Prostate gland (tissue), 2 donors: ENCODE measurements around the gene UPF2. TPM values are rescaled to one million over a fixed set of nuclear protein-coding genes. Genes with fewer than 3 reads are reported as not detected.

ENCODE experiments used
- DNase-seq: peaks from one replicate; pipeline ENCODE4 v3.0.0-alpha.2; 2019; ENCODE audit warnings: low spot score
- H3K27ac ChIP-seq, 2 donors: fragments of 200-600 bp; sonication (generic); 2 replicates each; pipeline ENCODE4 v1.5.1; 2017 to 2019
- H3K27me3 ChIP-seq: fragments of 200-600 bp; sonication (generic); replicated peaks from 2 replicates; pipeline ENCODE4 v1.5.1; 2019; ENCODE audit not compliant: insufficient read depth
- H3K36me3 ChIP-seq, 2 donors: fragments of 200-600 bp; sonication (generic); 1 replicate in 1 of 2; 2 replicates in 1 of 2; pipeline versions ENCODE4 v1.5.1 to v1.8.1; 2017 to 2019
- H3K4me1 ChIP-seq: fragments of 200-600 bp; sonication (generic); replicated peaks from 2 replicates; pipeline ENCODE4 v1.5.1; 2019
- H3K4me3 ChIP-seq, 2 donors: fragments of 200-600 bp; sonication (generic); 2 replicates each; pipeline ENCODE4 v1.5.1; 2017 to 2019
- H3K9me3 ChIP-seq: fragments of 200-600 bp; sonication (generic); 2 replicates; pipeline ENCODE4 v1.5.1; 2017
- POLR2A ChIP-seq: fragments of 450-650 bp; IDR thresholded peaks from one replicate; pipeline ENCODE4 v1.6.1; 2016; ENCODE audit warnings: antibody characterized with exemption, mild to moderate bottlenecking
- POLR2AphosphoS5 ChIP-seq: sonication (generic); formaldehyde crosslinking; IDR thresholded peaks from one replicate; pipeline ENCODE4 v1.6.1; 2017; ENCODE audit warnings: antibody characterized with exemption
- WGBS: methylation state at CpG from one replicate; pipeline ENCODE4 v1.1.5; 2018; 5-methylcytosine and 5-hydroxymethylcytosine counted together
- intact Hi-C: fragments of 100-400 bp; cut with DNase I; formaldehyde crosslinking; loops from one replicate; pipeline ENCODE4 v1.14.2; 2022
- total RNA-seq, 2 donors: library from RNA; depleted of rRNA; stranded (reverse); fragments of >200 nt; gene quantifications; one replicate each; pipeline ENCODE4 v1.1.0, GENCODE V29; 2016
- TF ChIP-seq, protein P1 (sequence below), 4 experiments: fragments of 200-600 bp in 2 of 4; fragments of 450-650 bp in 2 of 4; sonication (generic) in 2 of 4; IDR thresholded peaks; 1 replicate in 3 of 4; 2 replicates in 1 of 4; pipeline ENCODE4 v1.5.1; 2016 to 2019; ENCODE audit warnings: antibody characterized with exemption in 4 of 4, mild to moderate bottlenecking in 2 of 4, moderate library complexity in 2 of 4

Gene UPF2
- total RNA-seq, 2 donors from 2014 or later: 21.4 to 31.7 TPM

DNA sequence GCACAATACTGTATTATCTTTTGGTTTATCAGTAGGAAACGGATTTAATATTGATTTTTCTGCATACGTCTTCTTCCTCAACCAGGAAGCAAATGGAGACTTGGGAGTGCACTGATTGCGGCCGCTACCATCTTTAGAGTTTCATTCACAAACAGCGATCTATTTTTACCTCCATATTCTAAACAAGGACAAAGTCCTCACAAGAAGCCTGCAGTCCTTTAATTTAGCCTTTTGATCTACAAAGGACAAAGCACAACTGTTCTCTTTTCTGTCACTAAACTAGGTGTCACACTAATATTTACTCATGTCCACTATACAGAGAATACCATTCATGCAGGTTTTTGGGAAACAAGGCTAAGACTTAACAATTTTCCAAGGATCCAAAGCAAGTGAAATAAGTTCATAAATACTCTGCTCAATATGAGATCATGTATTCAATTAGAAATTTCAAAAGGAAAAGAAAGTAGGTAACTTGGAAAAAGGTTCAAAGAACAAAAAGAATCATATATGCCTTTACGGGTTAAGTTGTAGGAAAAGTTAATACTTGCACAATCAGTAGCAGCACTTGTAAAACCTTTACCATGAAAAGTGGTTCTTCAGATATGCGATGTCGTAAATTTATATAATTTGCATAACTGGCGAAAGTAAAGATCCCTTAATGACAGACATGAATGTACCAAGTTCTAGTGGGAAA lies 92.1 kb downstream of the UPF2 start:
- Histone ChIP-seq H3K36me3 (no peaks in the 10 kb centered on the region), H3K27ac (no peak overlapping the region), H3K4me1 (no peaks in the 10 kb centered on the region), H3K27me3 (no peaks in the 10 kb centered on the region), H3K9me3 (no peaks in the 10 kb centered on the region), H3K4me3 (no peak overlapping the region)
- intact Hi-C loops: no loop called here
- TF ChIP-seq, protein P1, sequence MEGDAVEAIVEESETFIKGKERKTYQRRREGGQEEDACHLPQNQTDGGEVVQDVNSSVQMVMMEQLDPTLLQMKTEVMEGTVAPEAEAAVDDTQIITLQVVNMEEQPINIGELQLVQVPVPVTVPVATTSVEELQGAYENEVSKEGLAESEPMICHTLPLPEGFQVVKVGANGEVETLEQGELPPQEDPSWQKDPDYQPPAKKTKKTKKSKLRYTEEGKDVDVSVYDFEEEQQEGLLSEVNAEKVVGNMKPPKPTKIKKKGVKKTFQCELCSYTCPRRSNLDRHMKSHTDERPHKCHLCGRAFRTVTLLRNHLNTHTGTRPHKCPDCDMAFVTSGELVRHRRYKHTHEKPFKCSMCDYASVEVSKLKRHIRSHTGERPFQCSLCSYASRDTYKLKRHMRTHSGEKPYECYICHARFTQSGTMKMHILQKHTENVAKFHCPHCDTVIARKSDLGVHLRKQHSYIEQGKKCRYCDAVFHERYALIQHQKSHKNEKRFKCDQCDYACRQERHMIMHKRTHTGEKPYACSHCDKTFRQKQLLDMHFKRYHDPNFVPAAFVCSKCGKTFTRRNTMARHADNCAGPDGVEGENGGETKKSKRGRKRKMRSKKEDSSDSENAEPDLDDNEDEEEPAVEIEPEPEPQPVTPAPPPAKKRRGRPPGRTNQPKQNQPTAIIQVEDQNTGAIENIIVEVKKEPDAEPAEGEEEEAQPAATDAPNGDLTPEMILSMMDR (IDR thresholded peaks at IDR 0.05): no peak
- no peak for TF ChIP-seq POLR2A
- TF ChIP-seq POLR2AphosphoS5: no peak
- WGBS: 87% methylated on average over 9 of the region's 9 CpGs
- no peak for DNase-seq

DNA sequence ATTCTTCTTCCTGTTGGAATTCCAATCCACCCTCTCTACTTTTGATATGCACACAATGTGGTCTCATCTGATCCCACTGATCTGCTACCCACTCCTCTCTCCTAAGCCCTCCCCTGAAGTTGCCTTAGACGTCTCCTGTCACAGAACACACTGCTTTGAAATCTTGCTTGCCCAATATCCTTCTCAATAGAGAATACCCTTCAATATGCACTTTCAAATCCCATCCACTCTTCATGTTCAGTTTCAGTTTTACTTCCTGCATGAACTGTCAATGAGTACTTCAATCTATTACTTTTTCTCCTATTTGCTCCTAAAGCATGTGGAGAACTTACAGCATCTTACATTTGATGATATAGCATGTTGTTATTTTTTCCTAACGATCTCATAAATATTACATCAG lies 93.5 kb downstream of the UPF2 start:
- no peak for DNase-seq
- H3K36me3 ChIP-seq: no peaks in the 10 kb centered on the region
- intact Hi-C loops: no loop called here
- H3K4me1 ChIP-seq: no peaks in the 10 kb centered on the region
- no peaks in the 10 kb centered on the region for H3K9me3 ChIP-seq
- WGBS: 89% methylated on average over 2 of the region's 2 CpGs
- no peaks in the 10 kb centered on the region for H3K27me3 ChIP-seq
- no peak overlapping the region for H3K4me3 ChIP-seq
- no peak overlapping the region for H3K27ac ChIP-seq
- TF ChIP-seq POLR2AphosphoS5 (no peak), POLR2A (no peak)
- TF ChIP-seq, protein P1 (IDR thresholded peaks at IDR 0.05): no peak

DNA sequence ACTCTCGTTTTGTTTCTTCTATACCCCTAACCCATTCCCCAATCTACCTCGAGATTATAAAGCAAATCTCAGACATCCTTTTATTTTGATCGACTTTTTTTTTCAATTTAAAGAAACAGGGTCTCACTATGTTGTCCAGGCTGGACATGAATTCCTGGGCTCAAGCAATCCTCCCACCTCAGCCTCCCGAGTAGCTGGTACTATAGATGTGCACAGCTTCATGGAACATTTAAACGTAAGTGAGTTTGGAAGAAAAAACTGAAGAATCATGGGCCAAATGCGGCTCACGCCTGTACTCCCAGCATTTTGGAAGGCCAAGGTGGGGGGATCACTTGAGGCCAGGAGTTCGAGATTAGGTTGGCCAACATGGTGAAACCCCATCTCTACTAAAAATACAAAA lies 96.0 kb downstream of the UPF2 start:
- Histone ChIP-seq H3K27ac (no peak overlapping the region), H3K4me1 (no peaks in the 10 kb centered on the region), H3K9me3 (no peaks in the 10 kb centered on the region), H3K4me3 (no peak overlapping the region), H3K36me3 (no peaks in the 10 kb centered on the region), H3K27me3 (no peaks in the 10 kb centered on the region)
- TF ChIP-seq POLR2AphosphoS5: no peak
- TF ChIP-seq, protein P1 (IDR thresholded peaks at IDR 0.05): no peak
- TF ChIP-seq POLR2A: no peak
- intact Hi-C loops: no loop called here
- WGBS: 95% methylated on average over 8 of the region's 8 CpGs
- no peak for DNase-seq

DNA sequence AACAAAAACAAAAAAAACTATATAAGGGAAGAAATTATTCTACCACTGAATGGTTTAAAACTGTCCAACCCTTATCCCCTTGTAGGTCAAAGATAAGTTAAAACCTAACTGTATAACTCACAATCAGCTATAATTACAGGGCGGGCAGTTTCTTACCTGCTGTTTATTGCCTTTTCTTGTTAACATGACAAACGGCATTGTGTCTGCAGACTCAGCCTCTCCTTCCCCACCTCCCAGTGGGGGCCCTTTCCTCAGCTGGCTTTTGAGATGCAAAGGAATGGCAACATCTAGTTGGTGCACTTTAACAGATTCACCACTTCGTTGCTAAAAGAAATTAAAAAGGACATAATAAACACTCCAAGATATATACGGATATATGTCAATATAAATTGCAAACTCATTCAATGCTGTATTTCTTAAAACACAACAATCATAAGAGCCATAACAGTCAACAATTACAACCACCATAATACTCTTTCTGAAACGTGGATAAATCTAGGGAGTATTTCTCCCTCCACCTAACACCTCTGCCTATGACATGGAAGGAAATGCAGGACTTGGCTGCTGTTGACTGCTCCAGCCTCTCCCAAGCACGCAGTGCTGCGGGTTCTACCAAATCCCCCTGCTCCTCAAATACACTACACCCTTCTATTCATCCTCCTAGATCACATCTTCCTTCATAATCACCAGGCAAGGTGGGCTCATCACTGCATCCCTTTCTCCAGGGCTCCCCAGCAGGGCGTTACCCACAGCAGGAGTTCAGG lies 106.0 kb downstream of the UPF2 start:
- intact Hi-C loops: no loop called here
- Histone ChIP-seq H3K27ac (no peak overlapping the region), H3K4me1 (no peaks in the 10 kb centered on the region), H3K27me3 (no peaks in the 10 kb centered on the region), H3K4me3 (no peak overlapping the region), H3K9me3 (no peaks in the 10 kb centered on the region), H3K36me3 (no peaks in the 10 kb centered on the region)
- no peak for DNase-seq
- WGBS: 74% methylated on average over 8 of the region's 8 CpGs
- TF ChIP-seq POLR2AphosphoS5 (no peak), POLR2A (no peak)
- TF ChIP-seq, protein P1 (IDR thresholded peaks at IDR 0.05): no peak

DNA sequence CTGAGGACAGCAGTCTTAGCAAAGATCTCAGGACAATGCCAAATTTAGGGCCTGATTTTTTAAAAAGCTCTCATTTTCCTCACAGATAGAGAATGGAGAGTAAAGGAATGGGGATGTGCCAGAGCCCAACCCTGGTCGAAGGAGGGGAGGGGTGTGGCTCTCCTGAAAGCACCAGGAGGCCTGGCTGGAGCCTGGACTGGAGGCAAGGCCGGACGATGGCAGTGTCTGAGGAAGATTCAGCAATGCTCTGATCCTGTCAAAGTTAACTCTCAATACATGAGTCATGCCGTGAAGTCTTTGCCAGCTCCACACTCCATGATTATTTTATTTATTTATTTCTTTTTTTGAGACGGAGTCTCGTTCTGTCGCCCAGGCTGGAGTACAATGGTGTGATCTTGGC lies 108.3 kb downstream of the UPF2 start:
- WGBS: 42% methylated on average over 7 of the region's 7 CpGs
- intact Hi-C loops: no loop called here
- Histone ChIP-seq H3K4me1 (no peaks in the 10 kb centered on the region), H3K4me3 (no peak overlapping the region), H3K36me3 (peaks cover 0 to 3% of the 10 kb centered on the region in 2 donors), H3K9me3 (no peaks in the 10 kb centered on the region), H3K27me3 (no peaks in the 10 kb centered on the region), H3K27ac (peak overlapping the region in 1 of 2 donors; percentile 60)
- TF ChIP-seq POLR2A (no peak), POLR2AphosphoS5 (no peak)
- TF ChIP-seq, protein P1 (IDR thresholded peaks at IDR 0.05): no peak
- no peak for DNase-seq
